Measurements from ENCODE around the gene DTX1. TPM values are rescaled to one million over a fixed set of nuclear protein-coding genes. Genes with fewer than 3 reads are reported as not detected.
"Not testable (repeated sequence)": the region's sequence is repeated elsewhere in the genome, so short reads cannot be mapped to it uniquely, and the experiment has no call there.

The DTX1 gene
- total RNA-seq, 1 donor from 2014 or later = 79.4 TPM

GRCh38 chr12:113116875-113117274 lies 60.3 kb downstream of the DTX1 start:
- Mint-ChIP-seq H3K9me3 (no peaks in the 10 kb centered on the region), H3K4me3 (no peak overlapping the region), H3K27ac (no peak overlapping the region), H3K36me3 (ENCODE audit: low read depth) (no peaks in the 10 kb centered on the region), H3K27me3 (peaks cover 2% of the 10 kb centered on the region), H3K4me1 (no peaks in the 10 kb centered on the region)
- intact Hi-C loops (cut with micrococcal nuclease) = no loop called here
- no peak for TF ChIP-seq CTCF (IDR thresholded peaks at IDR 0.05)
- ChIA-PET POLR2A (no interaction called here), CTCF (no interaction called here)
- DNase-seq = no peak
- ATAC-seq (ENCODE audit: low read depth) = no peak

GRCh38 chr12:113117684-113118083 lies 61.2 kb downstream of the DTX1 start:
- CTCF ChIA-PET = interaction anchor here (0.8 kb wide), 1 partner anchor 19 kb away, joined by 4 read pairs; no protein-coding TSS in a partner anchor
- H3K36me3 Mint-ChIP-seq (ENCODE audit: low read depth); H3K9me3 Mint-ChIP-seq; H3K27ac Mint-ChIP-seq; H3K4me1 Mint-ChIP-seq; POLR2A ChIA-PET; ATAC-seq (ENCODE audit: low read depth); DNase-seq; H3K27me3 Mint-ChIP-seq; H3K4me3 Mint-ChIP-seq; intact Hi-C loops (cut with micrococcal nuclease): not testable (repeated sequence)

- ChIA-PET POLR2A (interaction anchor here (0.6 kb wide), 1 partner anchor 179 kb away, joined by 12 read pairs; no protein-coding TSS in a partner anchor), CTCF (interaction anchor here (0.8 kb wide), 1 partner anchor 20 kb away, joined by 4 read pairs; no protein-coding TSS in a partner anchor)
- Mint-ChIP-seq H3K4me3 (no peak overlapping the region), H3K27me3 (peaks cover 3% of the 10 kb centered on the region), H3K9me3 (peaks cover 1% of the 10 kb centered on the region), H3K36me3 (ENCODE audit: low read depth) (no peaks in the 10 kb centered on the region), H3K4me1 (no peaks in the 10 kb centered on the region), H3K27ac (no peak overlapping the region)
- ATAC-seq (ENCODE audit: low read depth) = no peak
- no peak for DNase-seq
- intact Hi-C loops (cut with micrococcal nuclease) = no loop called here
- no peak for TF ChIP-seq CTCF (IDR thresholded peaks at IDR 0.05)
These were observed 61.6 kb downstream of the DTX1 start for GRCh38 chr12:113118142-113118541.

- ChIA-PET CTCF (interaction anchor here (0.7 kb wide), 1 partner anchor 33 kb away, joined by 3 read pairs; no protein-coding TSS in a partner anchor), POLR2A (interaction anchor here (0.6 kb wide), 1 partner anchor 66 kb away, joined by 4 read pairs; no protein-coding TSS in a partner anchor)
- peaks cover 3% of the 10 kb centered on the region for H3K9me3 Mint-ChIP-seq
- DNase-seq (no peak), ATAC-seq (ENCODE audit: low read depth) (no peak)
- TF ChIP-seq CTCF (IDR thresholded peaks at IDR 0.05) = no peak
- intact Hi-C loops (cut with micrococcal nuclease) = no loop called here
- no peaks in the 10 kb centered on the region for H3K36me3 Mint-ChIP-seq (ENCODE audit: low read depth)
- H3K27me3 Mint-ChIP-seq = peaks cover 3% of the 10 kb centered on the region
- no peak overlapping the region for H3K4me3 Mint-ChIP-seq
- H3K27ac Mint-ChIP-seq = no peak overlapping the region
- no peaks in the 10 kb centered on the region for H3K4me1 Mint-ChIP-seq
These were observed 63.6 kb downstream of the DTX1 start for GRCh38 chr12:113119980-113120669.

GRCh38 chr12:113120670-113121370 lies 64.3 kb downstream of the DTX1 start:
- Mint-ChIP-seq H3K27ac (no peak overlapping the region), H3K4me3 (no peak overlapping the region), H3K36me3 (ENCODE audit: low read depth) (no peaks in the 10 kb centered on the region), H3K9me3 (peaks cover 3% of the 10 kb centered on the region), H3K4me1 (no peaks in the 10 kb centered on the region), H3K27me3 (peaks cover 3% of the 10 kb centered on the region)
- TF ChIP-seq CTCF (IDR thresholded peaks at IDR 0.05) = no peak
- ChIA-PET CTCF (no interaction called here), POLR2A (interaction anchor here (0.6 to 0.9 kb wide), 2 partner anchors 31 to 67 kb away, joined by 4 to 5 read pairs; no protein-coding TSS in a partner anchor)
- intact Hi-C loops (cut with micrococcal nuclease) = no loop called here
- no peak for ATAC-seq (ENCODE audit: low read depth)
- DNase-seq = no peak

All from activated B cell treated with CpG ODN at 0.5 μM for 24 hours (primary cell).